ENCODE measurements around the gene ANXA6. TPM values are rescaled to one million over a fixed set of nuclear protein-coding genes. Genes with fewer than 3 reads are reported as not detected.
A peak's percentile ranks its signal among the peaks of the same experiment; 100 is the strongest.

Gene ANXA6
- polyA plus RNA-seq, 3 donors = 60.6 to 124 (median 93.5) TPM

DNA sequence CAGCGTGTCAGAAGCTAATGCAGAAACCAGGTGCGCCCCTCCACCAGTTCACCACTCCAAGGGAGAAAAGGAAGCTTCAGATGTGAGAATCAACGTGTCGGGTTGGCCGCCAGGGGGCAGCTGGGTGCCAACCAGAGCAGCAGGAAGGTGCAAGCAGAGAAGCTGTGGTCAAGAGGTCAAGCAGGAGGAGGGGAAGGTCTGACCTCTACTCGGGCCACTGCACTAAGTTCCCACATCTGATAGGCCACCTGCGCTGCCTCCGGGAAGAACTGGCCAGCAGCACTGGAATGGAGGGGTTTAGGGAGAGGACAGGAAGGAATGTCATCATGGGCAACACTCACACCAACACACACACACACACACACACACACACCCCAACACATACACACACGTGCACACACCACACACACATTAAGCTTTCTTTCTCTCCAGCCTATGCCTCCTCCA is 31.4 kb downstream of the ANXA6 start:
- peaks cover 27 to 32% of the 10 kb centered on the region in 2 donors for H3K4me1 ChIP-seq (ENCODE audit: control insufficient read depth in 1 of 2, insufficient read depth in 2 of 2, low read length in 2 of 2)
- WGBS (ENCODE audit: insufficient coverage) = 0% methylated on average over 1 of the region's 9 CpGs
- no peak overlapping the region for H3K9ac ChIP-seq (ENCODE audit: insufficient read depth, low read length, poor library complexity, severe bottlenecking)
- H3K4me2 ChIP-seq (replicated peaks; ENCODE audit: extremely low read depth, low read length, poor library complexity, severe bottlenecking) = peak overlapping the region; percentile 54
- H3K36me3 ChIP-seq (replicated peaks in 1 of 2; ENCODE audit: control insufficient read depth in 1 of 2, insufficient read depth in 2 of 2, low read length in 2 of 2) = peaks cover 73 to 79% of the 10 kb centered on the region in 2 donors
- H3K36me3 Mint-ChIP-seq = peaks cover 73 to 84% of the 10 kb centered on the region in 2 donors
- intact Hi-C loops (cut with micrococcal nuclease) = loop anchor here (1.0 to 5.0 kb wide), 2 partner anchors 39 to 111 kb away; no protein-coding TSS in a partner anchor
- no peaks in the 10 kb centered on the region for H3K27me3 Mint-ChIP-seq (ENCODE audit: low read depth in 3 of 3)
- peak overlapping the region; percentile 50 to 65 for H3K27ac ChIP-seq (ENCODE audit: low read depth in 1 of 2, low read length in 2 of 2)
- H3K9me3 ChIP-seq (replicated peaks in 1 of 2; ENCODE audit: control insufficient read depth in 1 of 2, insufficient read depth in 1 of 2, low read length in 2 of 2) = no peaks in the 10 kb centered on the region
- no peak overlapping the region for H2AFZ ChIP-seq (ENCODE audit: insufficient read depth, low read depth, low read length, poor library complexity, severe bottlenecking)
- H3K4me3 Mint-ChIP-seq = peak overlapping the region in 1 of 2 donors; percentile 18
- peaks cover 27% of the 10 kb centered on the region for H3K79me2 ChIP-seq (ENCODE audit: insufficient read depth, low read length)
- peaks cover 28% of the 10 kb centered on the region for H4K20me1 ChIP-seq (ENCODE audit: insufficient read depth, low read length)
- no peaks in the 10 kb centered on the region for H3K27me3 ChIP-seq (ENCODE audit: control insufficient read depth in 2 of 2, insufficient read depth in 2 of 2, low read length in 2 of 2)
- DNase-seq = peak; percentile 70 to 77 (median 71)
- no peaks in the 10 kb centered on the region for H3K9me3 Mint-ChIP-seq
- TF ChIP-seq, protein P1, sequence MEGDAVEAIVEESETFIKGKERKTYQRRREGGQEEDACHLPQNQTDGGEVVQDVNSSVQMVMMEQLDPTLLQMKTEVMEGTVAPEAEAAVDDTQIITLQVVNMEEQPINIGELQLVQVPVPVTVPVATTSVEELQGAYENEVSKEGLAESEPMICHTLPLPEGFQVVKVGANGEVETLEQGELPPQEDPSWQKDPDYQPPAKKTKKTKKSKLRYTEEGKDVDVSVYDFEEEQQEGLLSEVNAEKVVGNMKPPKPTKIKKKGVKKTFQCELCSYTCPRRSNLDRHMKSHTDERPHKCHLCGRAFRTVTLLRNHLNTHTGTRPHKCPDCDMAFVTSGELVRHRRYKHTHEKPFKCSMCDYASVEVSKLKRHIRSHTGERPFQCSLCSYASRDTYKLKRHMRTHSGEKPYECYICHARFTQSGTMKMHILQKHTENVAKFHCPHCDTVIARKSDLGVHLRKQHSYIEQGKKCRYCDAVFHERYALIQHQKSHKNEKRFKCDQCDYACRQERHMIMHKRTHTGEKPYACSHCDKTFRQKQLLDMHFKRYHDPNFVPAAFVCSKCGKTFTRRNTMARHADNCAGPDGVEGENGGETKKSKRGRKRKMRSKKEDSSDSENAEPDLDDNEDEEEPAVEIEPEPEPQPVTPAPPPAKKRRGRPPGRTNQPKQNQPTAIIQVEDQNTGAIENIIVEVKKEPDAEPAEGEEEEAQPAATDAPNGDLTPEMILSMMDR (IDR thresholded peaks at IDR 0.05) = peak; percentile 87
- H3K27ac Mint-ChIP-seq = peak overlapping the region; percentile 87 to 96 (median 91)
- H3K4me1 Mint-ChIP-seq = peaks cover 36% of the 10 kb centered on the region
- peak overlapping the region in 1 of 3 experiments; percentile 35 for H3K4me3 ChIP-seq (replicated peaks in 1 of 3; ENCODE audit: low read depth in 2 of 3, low read length in 3 of 3)

DNA sequence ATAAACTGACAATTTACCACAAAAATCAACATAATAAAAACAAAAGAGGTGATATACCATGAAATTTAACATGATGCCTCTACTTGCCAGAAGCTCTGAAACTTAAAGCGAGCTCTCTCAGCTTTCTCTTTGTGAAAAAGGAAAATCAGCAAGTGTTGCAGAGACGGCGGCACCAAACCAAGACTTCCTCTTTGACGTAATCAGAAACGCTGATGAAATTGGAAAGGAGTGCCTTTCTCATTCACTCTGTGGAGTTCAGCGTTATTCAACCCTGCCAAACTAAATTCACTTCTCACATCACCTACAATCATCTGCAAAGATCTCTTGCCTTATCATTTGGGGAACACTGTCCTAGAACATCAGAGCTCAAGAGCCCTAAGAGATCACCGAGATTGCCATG is 32.2 kb downstream of the ANXA6 start:
- H3K4me2 ChIP-seq (replicated peaks; ENCODE audit: extremely low read depth, low read length, poor library complexity, severe bottlenecking) = peak overlapping the region; percentile 54

More for the DNA sequence above, 32.2 kb downstream of the ANXA6 start:
- H3K9ac ChIP-seq (ENCODE audit: insufficient read depth, low read length, poor library complexity, severe bottlenecking) = no peak overlapping the region
- peaks cover 27 to 31% of the 10 kb centered on the region in 2 donors for H3K4me1 ChIP-seq (ENCODE audit: control insufficient read depth in 1 of 2, insufficient read depth in 2 of 2, low read length in 2 of 2)
- peak overlapping the region; percentile 50 to 65 for H3K27ac ChIP-seq (ENCODE audit: low read depth in 1 of 2, low read length in 2 of 2)
- H3K27me3 ChIP-seq (ENCODE audit: control insufficient read depth in 2 of 2, insufficient read depth in 2 of 2, low read length in 2 of 2) = no peaks in the 10 kb centered on the region
- H3K9me3 ChIP-seq (replicated peaks in 1 of 2; ENCODE audit: control insufficient read depth in 1 of 2, insufficient read depth in 1 of 2, low read length in 2 of 2) = no peaks in the 10 kb centered on the region
- TF ChIP-seq, protein P1 (IDR thresholded peaks at IDR 0.05) = no peak
- peak overlapping the region; percentile 87 to 96 (median 91) for H3K27ac Mint-ChIP-seq
- H3K4me3 Mint-ChIP-seq = peak overlapping the region; percentile 0 to 76
- intact Hi-C loops (cut with micrococcal nuclease) = loop anchor here (2.0 to 5.0 kb wide), 2 partner anchors 39 to 112 kb away; no protein-coding TSS in a partner anchor
- 33% methylated on average over 3 of the region's 7 CpGs for WGBS (ENCODE audit: insufficient coverage)
- peaks cover 25% of the 10 kb centered on the region for H3K79me2 ChIP-seq (ENCODE audit: insufficient read depth, low read length)
- peak; percentile 56 to 79 (median 73) for DNase-seq
- peaks cover 28% of the 10 kb centered on the region for H4K20me1 ChIP-seq (ENCODE audit: insufficient read depth, low read length)
- H2AFZ ChIP-seq (ENCODE audit: insufficient read depth, low read depth, low read length, poor library complexity, severe bottlenecking) = no peak overlapping the region
- H3K36me3 Mint-ChIP-seq = peaks cover 73 to 84% of the 10 kb centered on the region in 2 donors
- peaks cover 34% of the 10 kb centered on the region for H3K4me1 Mint-ChIP-seq
- peak overlapping the region in 1 of 3 experiments; percentile 35 for H3K4me3 ChIP-seq (replicated peaks in 1 of 3; ENCODE audit: low read depth in 2 of 3, low read length in 3 of 3)
- peaks cover 73 to 79% of the 10 kb centered on the region in 2 donors for H3K36me3 ChIP-seq (replicated peaks in 1 of 2; ENCODE audit: control insufficient read depth in 1 of 2, insufficient read depth in 2 of 2, low read length in 2 of 2)
- no peaks in the 10 kb centered on the region for H3K9me3 Mint-ChIP-seq
- no peaks in the 10 kb centered on the region for H3K27me3 Mint-ChIP-seq (ENCODE audit: low read depth in 3 of 3)

Measured in CD14-positive monocyte (primary cell).